ENCODE data around the gene SPEM2. TPM values are rescaled to one million over a fixed set of nuclear protein-coding genes. Genes with fewer than 3 reads are reported as not detected.

Gene SPEM2
- total RNA-seq, 6 donors from 2014 or later: not detected

- Histone ChIP-seq H3K4me1 (peaks cover 39 to 75% (median 49%) of the 10 kb centered on the region in 4 donors), H3K27me3 (no peaks in the 10 kb centered on the region), H3K36me3 (no peaks in the 10 kb centered on the region), H3K9me3 (no peaks in the 10 kb centered on the region), H3K27ac (peak overlapping the region; percentile 97 to 99 (median 98)), H3K4me3 (no peak overlapping the region)
- DNase-seq: no peak
- no peak for TF ChIP-seq POLR2A (IDR thresholded peaks at IDR 0.05)
- no peak for TF ChIP-seq POLR2AphosphoS5 (IDR thresholded peaks at IDR 0.05)
- TF ChIP-seq, protein P1, sequence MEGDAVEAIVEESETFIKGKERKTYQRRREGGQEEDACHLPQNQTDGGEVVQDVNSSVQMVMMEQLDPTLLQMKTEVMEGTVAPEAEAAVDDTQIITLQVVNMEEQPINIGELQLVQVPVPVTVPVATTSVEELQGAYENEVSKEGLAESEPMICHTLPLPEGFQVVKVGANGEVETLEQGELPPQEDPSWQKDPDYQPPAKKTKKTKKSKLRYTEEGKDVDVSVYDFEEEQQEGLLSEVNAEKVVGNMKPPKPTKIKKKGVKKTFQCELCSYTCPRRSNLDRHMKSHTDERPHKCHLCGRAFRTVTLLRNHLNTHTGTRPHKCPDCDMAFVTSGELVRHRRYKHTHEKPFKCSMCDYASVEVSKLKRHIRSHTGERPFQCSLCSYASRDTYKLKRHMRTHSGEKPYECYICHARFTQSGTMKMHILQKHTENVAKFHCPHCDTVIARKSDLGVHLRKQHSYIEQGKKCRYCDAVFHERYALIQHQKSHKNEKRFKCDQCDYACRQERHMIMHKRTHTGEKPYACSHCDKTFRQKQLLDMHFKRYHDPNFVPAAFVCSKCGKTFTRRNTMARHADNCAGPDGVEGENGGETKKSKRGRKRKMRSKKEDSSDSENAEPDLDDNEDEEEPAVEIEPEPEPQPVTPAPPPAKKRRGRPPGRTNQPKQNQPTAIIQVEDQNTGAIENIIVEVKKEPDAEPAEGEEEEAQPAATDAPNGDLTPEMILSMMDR (IDR thresholded peaks at IDR 0.05): no peak
- no peak for TF ChIP-seq EP300 (IDR thresholded peaks at IDR 0.05)
- 39 to 46% methylated on average over 3 of the region's 3 CpGs for WGBS, 2 donors
- no peak for ATAC-seq (ENCODE audit: low FRiP score in 2 of 2)
Observed at GRCh38 chr17:7476494-7476893, 51.1 kb downstream of the SPEM2 start.

- no peaks in the 10 kb centered on the region for H3K36me3 ChIP-seq
- ATAC-seq (ENCODE audit: low FRiP score in 2 of 2): peak in 1 of 2 donors; percentile 3
- H3K4me1 ChIP-seq: peaks cover 39 to 70% (median 45%) of the 10 kb centered on the region in 4 donors
- no peaks in the 10 kb centered on the region for H3K27me3 ChIP-seq
- peak overlapping the region; percentile 97 to 99 (median 98) for H3K27ac ChIP-seq
- no peaks in the 10 kb centered on the region for H3K9me3 ChIP-seq
- DNase-seq: no peak
- peak overlapping the region in 2 of 4 donors; percentile 88 to 94 for H3K4me3 ChIP-seq
- WGBS, 2 donors: 68 to 92% methylated on average over 2 to 5 of the region's 5 CpGs
- TF ChIP-seq POLR2AphosphoS5 (IDR thresholded peaks at IDR 0.05) (no peak), POLR2A (IDR thresholded peaks at IDR 0.05) (no peak), EP300 (IDR thresholded peaks at IDR 0.05) (no peak)
- TF ChIP-seq, protein P1 (IDR thresholded peaks at IDR 0.05): no peak
Observed at GRCh38 chr17:7476951-7477350, 51.5 kb downstream of the SPEM2 start.

Other genes with a start within 250 kb of the SPEM2 start
- 10 to 100 TPM in 1 of 6 donors, 1 to 10 TPM in 4, not detected in 1; 1.1 to 11.5 (median 6.8) TPM for gene ASGR1, start 246.2 kb upstream of the SPEM2 start, total RNA-seq
- gene DLG4, start 205.8 kb upstream of the SPEM2 start, total RNA-seq: 10 to 100 TPM; 10.5 to 32.5 (median 19.4) TPM
- 1,000 to 10,000 TPM in 2 of 6 donors, 100 to 1,000 TPM in 4; 377 to 1,449 (median 553) TPM for gene ACADVL, start 205.7 kb upstream of the SPEM2 start, total RNA-seq
- 10 to 100 TPM; 40.4 to 70.2 (median 42.4) TPM for gene DVL2, start 191.1 kb upstream of the SPEM2 start, total RNA-seq
- 10 to 100 TPM; 25.4 to 54.5 (median 31.2) TPM for gene PHF23, start 186.2 kb upstream of the SPEM2 start, total RNA-seq
- gene GABARAP, start 183.2 kb upstream of the SPEM2 start, total RNA-seq: 100 to 1,000 TPM; 381 to 631 (median 601) TPM
- gene CTDNEP1, start 173.9 kb upstream of the SPEM2 start, total RNA-seq: 100 to 1,000 TPM in 2 of 6 donors, 10 to 100 TPM in 4; 62.9 to 139 (median 75.0) TPM
- gene ELP5, start 173.4 kb upstream of the SPEM2 start, total RNA-seq: 10 to 100 TPM in 5 of 6 donors, 1 to 10 TPM in 1; 5.2 to 36.3 (median 21.0) TPM
- 100 to 1,000 TPM in 5 of 6 donors, 10 to 100 TPM in 1; 57.6 to 201 (median 137) TPM for gene CLDN7, start 163.1 kb upstream of the SPEM2 start, total RNA-seq
- 1 to 10 TPM; 1.0 to 5.2 (median 1.2) TPM for gene SLC2A4, start 143.9 kb upstream of the SPEM2 start, total RNA-seq
- 1 to 10 TPM in 3 of 6 donors, under 1 TPM in 2, not detected in 1; 0.14 to 2.2 (median 1.2) TPM for gene YBX2, start 131.0 kb upstream of the SPEM2 start, total RNA-seq
- gene EIF5A, start 118.0 kb upstream of the SPEM2 start, total RNA-seq: 100 to 1,000 TPM in 5 of 6 donors, 10 to 100 TPM in 1; 84.9 to 303 (median 207) TPM
- 100 to 1,000 TPM in 2 of 6 donors, 10 to 100 TPM in 4; 55.2 to 109 (median 95.7) TPM for gene GPS2, start 110.3 kb upstream of the SPEM2 start, total RNA-seq
- gene NEURL4, start 96.3 kb upstream of the SPEM2 start, total RNA-seq: 10 to 100 TPM; 14.2 to 77.5 (median 37.5) TPM
- gene ACAP1, start 89.1 kb upstream of the SPEM2 start, total RNA-seq: 100 to 1,000 TPM in 1 of 6 donors, 10 to 100 TPM in 4, 1 to 10 TPM in 1; 8.5 to 114 (median 22.8) TPM
- 10 to 100 TPM in 3 of 6 donors, 1 to 10 TPM in 3; 5.2 to 13.8 (median 10.5) TPM for gene KCTD11, start 73.5 kb upstream of the SPEM2 start, total RNA-seq
- 1 to 10 TPM in 1 of 6 donors, not detected in 5; 1.0 TPM for gene TMEM95, start 70.5 kb upstream of the SPEM2 start, total RNA-seq
- gene TNK1, start 44.5 kb upstream of the SPEM2 start, total RNA-seq: 10 to 100 TPM in 1 of 6 donors, 1 to 10 TPM in 5; 5.8 to 16.8 (median 8.2) TPM
- 10 to 100 TPM; 20.6 to 64.5 (median 37.7) TPM for gene PLSCR3, start 31.1 kb upstream of the SPEM2 start, total RNA-seq
- 10 to 100 TPM; 21.6 to 65.0 (median 52.6) TPM for gene TMEM256, start 21.5 kb upstream of the SPEM2 start, total RNA-seq
- gene NLGN2, start 17.8 kb upstream of the SPEM2 start, total RNA-seq: 10 to 100 TPM in 3 of 6 donors, 1 to 10 TPM in 3; 3.8 to 16.8 (median 8.9) TPM
- not detected for gene SPEM1, start 5.3 kb upstream of the SPEM2 start, total RNA-seq
- not detected for gene SPEM3, start 3.2 kb downstream of the SPEM2 start, total RNA-seq
- 10 to 100 TPM in 5 of 6 donors, 1 to 10 TPM in 1; 9.7 to 14.3 (median 13.1) TPM for gene TMEM102, start 9.8 kb downstream of the SPEM2 start, total RNA-seq
- gene FGF11, start 13.9 kb downstream of the SPEM2 start, total RNA-seq: 1 to 10 TPM in 2 of 6 donors, under 1 TPM in 3, not detected in 1; 0.15 to 2.0 (median 0.57) TPM
- 10 to 100 TPM in 1 of 6 donors, 1 to 10 TPM in 5; 1.9 to 11.5 (median 7.0) TPM for gene CHRNB1, start 19.4 kb downstream of the SPEM2 start, total RNA-seq
- 10 to 100 TPM; 54.4 to 90.1 (median 74.2) TPM for gene ZBTB4, start 54.0 kb downstream of the SPEM2 start, total RNA-seq
- gene SLC35G6, start 55.8 kb downstream of the SPEM2 start, total RNA-seq: not detected
- gene POLR2A, start 58.8 kb downstream of the SPEM2 start, total RNA-seq: 100 to 1,000 TPM in 4 of 6 donors, 10 to 100 TPM in 2; 79.5 to 139 (median 112) TPM
- gene TNFSF12, start 123.4 kb downstream of the SPEM2 start, total RNA-seq: 100 to 1,000 TPM in 1 of 6 donors, 10 to 100 TPM in 5; 32.3 to 158 (median 73.2) TPM
- gene TNFSF13, start 133.1 kb downstream of the SPEM2 start, total RNA-seq: 100 to 1,000 TPM in 4 of 6 donors, 10 to 100 TPM in 2; 74.2 to 226 (median 129) TPM
- 100 to 1,000 TPM in 1 of 6 donors, 10 to 100 TPM in 5; 54.2 to 108 (median 57.5) TPM for gene SENP3, start 136.3 kb downstream of the SPEM2 start, total RNA-seq
- gene CD68, start 154.0 kb downstream of the SPEM2 start, total RNA-seq: 100 to 1,000 TPM in 5 of 6 donors, 10 to 100 TPM in 1; 76.5 to 500 (median 260) TPM
- 100 to 1,000 TPM in 1 of 6 donors, 10 to 100 TPM in 5; 50.6 to 121 (median 56.2) TPM for gene MPDU1, start 158.2 kb downstream of the SPEM2 start, total RNA-seq
- 1 to 10 TPM in 1 of 6 donors, under 1 TPM in 2, not detected in 3; 0.63 to 1.5 (median 0.71) TPM for gene SOX15, start 164.5 kb downstream of the SPEM2 start, total RNA-seq
- 10 to 100 TPM; 35.6 to 46.1 (median 38.4) TPM for gene FXR2, start 189.3 kb downstream of the SPEM2 start, total RNA-seq
- gene SAT2, start 202.2 kb downstream of the SPEM2 start, total RNA-seq: 100 to 1,000 TPM in 1 of 6 donors, 10 to 100 TPM in 5; 66.4 to 155 (median 81.3) TPM
- under 1 TPM in 3 of 6 donors, not detected in 3; 0.34 to 0.88 (median 0.46) TPM for gene SHBG, start 204.5 kb downstream of the SPEM2 start, total RNA-seq
- 1 to 10 TPM in 2 of 6 donors, under 1 TPM in 2, not detected in 2; 0.46 to 2.2 (median 0.97) TPM for gene ATP1B2, start 225.3 kb downstream of the SPEM2 start, total RNA-seq

Data from upper lobe of left lung (tissue), 6 donors.